Measurements from ENCODE around the gene PJA2. TPM values are rescaled to one million over a fixed set of nuclear protein-coding genes. Genes with fewer than 3 reads are reported as not detected.

The PJA2 gene
- total and polyA plus RNA-seq, 2 of the 8 experiments (the other 6 are each of a cell fraction or from before 2014, with no cell fraction given) = 15.3 to 47.7 TPM

GRCh38 chr5:109399092-109399759, 10.5 kb downstream of the PJA2 start (continued):
- TF ChIP-seq JUN (IDR thresholded peaks at IDR 0.05; ENCODE audit: low read depth, low read length) = no peak
- no peak for TF ChIP-seq NRF1 (IDR thresholded peaks at IDR 0.05; ENCODE audit: low read depth, low read length)
- TF ChIP-seq JUND (IDR thresholded peaks at IDR 0.05; ENCODE audit: low read length) = no peak
- TF ChIP-seq ZNF274 (IDR thresholded peaks at IDR 0.05; ENCODE audit: borderline replicate concordance, extremely low read depth, low read length) = no peak
- no peak for TF ChIP-seq ATF3 (IDR thresholded peaks at IDR 0.05; ENCODE audit: insufficient read depth, low read depth, low read length)
- no peak for TF ChIP-seq KDM5A (IDR thresholded peaks at IDR 0.05; ENCODE audit: low read length)

Measured in H1 (cell line).